Measurements from ENCODE around the gene IL26.

- no peak for TF ChIP-seq CTCF (conservative IDR thresholded peaks at IDR 0.05)
- no peak for TF ChIP-seq EZH2 (IDR thresholded peaks at IDR 0.05; ENCODE audit: low read depth)
Measured at GRCh38 chr12:68272732-68273131, 47.1 kb upstream of the IL26 start.

Data from PC-9 (cell line).